Nasal cavity respiratory epithelium epithelial cell of viscerocranial mucosa (primary cell): Measurements from ENCODE around the gene UBAC1. TPM values are rescaled to one million over a fixed set of nuclear protein-coding genes. Genes with fewer than 3 reads are reported as not detected.

ENCODE experiments used
- total RNA-seq: library from RNA; depleted of rRNA; stranded (reverse); fragments of >200 nt; gene quantifications from 2 replicates; pipeline ENCODE4 v1.2.3, GENCODE V29; 2014

The UBAC1 gene
- total RNA-seq = 31.4 and 47.4 TPM in 2 replicates

GRCh38 chr9:135961277-135961715 is at the start of gene UBAC1:
Gene UBAC1 (minus strand): TSS chr9:135961373. CDS start chr9:135961162, 211 bp downstream.

GRCh38 chr9:135907431-135908092 is 53.6 kb downstream of the UBAC1 start, which contains the start of gene CAMSAP1:
Gene CAMSAP1 (minus strand): TSS chr9:135907546. CDS start chr9:135907159, 387 bp downstream.

Other genes starting within 250 kb of the UBAC1 start
- 35.9 and 50.8 TPM in 2 replicates for gene CAMSAP1, start 53.8 kb downstream of the UBAC1 start, total RNA-seq
- gene NACC2, start 133.9 kb upstream of the UBAC1 start, total RNA-seq = 8.2 and 24.5 TPM in 2 replicates
- 71.1 and 82.0 TPM in 2 replicates for gene TMEM250, start 157.5 kb upstream of the UBAC1 start, total RNA-seq
- gene LHX3, start 243.8 kb upstream of the UBAC1 start, total RNA-seq = not detected in 2 replicates